Epithelial cell of proximal tubule (primary cell): ENCODE measurements around the gene IBTK. TPM values are rescaled to one million over a fixed set of nuclear protein-coding genes. Genes with fewer than 3 reads are reported as not detected.
"Not testable (repeated sequence)": the region's sequence is repeated elsewhere in the genome, so short reads cannot be mapped to it uniquely, and the experiment has no call there.

ENCODE experiments used
- DNase-seq: peaks from one replicate; pipeline ENCODE4 v3.0.0-alpha.2; 2011; ENCODE audit warnings: low read depth
- H3K4me3 ChIP-seq: 2 replicates; pipeline ENCODE4 v1.5.1; 2011; ENCODE audit warnings: low read depth, mild to moderate bottlenecking, low read length
- total RNA-seq: library from RNA; depleted of rRNA; stranded (reverse); fragments of >200 nt; gene quantifications from 2 replicates; pipeline ENCODE4 v1.2.3, GENCODE V29; 2015
- TF ChIP-seq, protein P1 (sequence below): conservative IDR thresholded peaks from 2 replicates; pipeline ENCODE4 v1.5.1; 2012; ENCODE audit warnings: low read depth, mild to moderate bottlenecking, low read length

IBTK gene
- total RNA-seq, 1 donor from 2014 or later, result 28.4 TPM

DNA sequence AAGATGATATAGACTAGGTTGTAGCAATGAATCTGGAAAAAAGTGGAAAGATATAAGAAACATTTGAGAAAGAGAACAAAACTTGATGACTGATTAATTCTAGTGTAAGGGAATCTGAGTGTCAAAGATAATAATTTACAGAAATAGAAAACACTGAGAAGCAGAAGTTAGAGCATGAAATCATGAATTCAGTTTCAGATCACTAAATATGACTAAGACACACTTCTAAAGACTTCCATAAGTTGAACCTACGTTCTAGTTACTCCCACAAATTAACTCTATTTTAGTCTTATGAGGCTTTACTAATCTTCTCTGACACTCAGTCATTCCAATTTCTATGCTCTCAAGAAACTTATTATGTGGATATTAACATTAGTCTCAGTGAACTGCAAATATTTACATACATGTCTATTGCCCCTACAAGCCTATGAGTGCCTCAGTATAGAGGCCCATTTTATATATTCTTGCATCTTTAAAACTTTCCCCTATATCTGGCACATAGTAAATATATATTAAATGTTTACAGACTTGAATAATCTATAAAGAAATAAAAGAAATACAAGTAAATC, 30.4 kb downstream of the IBTK start:
- TF ChIP-seq, protein P1, sequence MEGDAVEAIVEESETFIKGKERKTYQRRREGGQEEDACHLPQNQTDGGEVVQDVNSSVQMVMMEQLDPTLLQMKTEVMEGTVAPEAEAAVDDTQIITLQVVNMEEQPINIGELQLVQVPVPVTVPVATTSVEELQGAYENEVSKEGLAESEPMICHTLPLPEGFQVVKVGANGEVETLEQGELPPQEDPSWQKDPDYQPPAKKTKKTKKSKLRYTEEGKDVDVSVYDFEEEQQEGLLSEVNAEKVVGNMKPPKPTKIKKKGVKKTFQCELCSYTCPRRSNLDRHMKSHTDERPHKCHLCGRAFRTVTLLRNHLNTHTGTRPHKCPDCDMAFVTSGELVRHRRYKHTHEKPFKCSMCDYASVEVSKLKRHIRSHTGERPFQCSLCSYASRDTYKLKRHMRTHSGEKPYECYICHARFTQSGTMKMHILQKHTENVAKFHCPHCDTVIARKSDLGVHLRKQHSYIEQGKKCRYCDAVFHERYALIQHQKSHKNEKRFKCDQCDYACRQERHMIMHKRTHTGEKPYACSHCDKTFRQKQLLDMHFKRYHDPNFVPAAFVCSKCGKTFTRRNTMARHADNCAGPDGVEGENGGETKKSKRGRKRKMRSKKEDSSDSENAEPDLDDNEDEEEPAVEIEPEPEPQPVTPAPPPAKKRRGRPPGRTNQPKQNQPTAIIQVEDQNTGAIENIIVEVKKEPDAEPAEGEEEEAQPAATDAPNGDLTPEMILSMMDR, result no peak
- DNase-seq, result peak; percentile 16
- no peak overlapping the region for H3K4me3 ChIP-seq

DNA sequence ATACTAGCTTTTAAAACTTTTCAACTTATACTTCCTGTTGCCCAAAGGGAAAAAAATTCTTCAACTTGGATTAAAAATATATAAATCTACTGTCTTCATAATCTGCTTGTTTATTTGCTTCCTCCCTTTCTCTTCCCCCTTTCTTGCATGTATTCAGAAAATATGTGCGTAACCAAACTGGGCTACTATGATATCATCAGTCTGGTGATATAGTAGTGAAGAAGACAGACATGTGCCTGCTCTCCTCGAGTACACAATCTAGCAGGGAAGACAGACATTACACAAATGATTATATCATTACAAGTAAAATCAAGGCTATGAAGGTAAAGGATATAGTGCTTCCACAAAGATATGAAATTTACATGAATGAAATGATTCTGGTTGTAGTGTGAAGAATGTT, 31.0 kb downstream of the IBTK start:
- TF ChIP-seq, protein P1, result no peak
- no peak for DNase-seq
- no peak overlapping the region for H3K4me3 ChIP-seq

DNA sequence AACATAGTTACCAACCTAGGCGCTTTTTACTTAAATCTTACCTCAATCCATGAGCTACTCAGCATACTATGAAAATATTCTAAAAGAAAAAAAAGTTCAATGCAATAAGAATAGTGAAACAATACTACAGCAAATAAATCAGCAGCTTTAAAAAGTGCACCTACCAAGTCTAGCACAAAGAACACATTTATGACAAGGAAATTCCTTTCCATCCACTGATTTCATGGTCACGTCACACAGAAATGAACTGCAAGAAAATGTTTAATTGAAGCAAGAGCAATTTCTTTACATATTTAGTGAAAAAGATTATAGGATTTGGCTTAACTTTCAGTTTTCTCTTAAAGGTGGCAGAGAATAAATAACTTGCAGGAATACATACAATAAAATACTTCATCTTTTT, 36.2 kb downstream of the IBTK start:
- H3K4me3 ChIP-seq, result no peak overlapping the region
- no peak for DNase-seq
- TF ChIP-seq, protein P1, result no peak

DNA sequence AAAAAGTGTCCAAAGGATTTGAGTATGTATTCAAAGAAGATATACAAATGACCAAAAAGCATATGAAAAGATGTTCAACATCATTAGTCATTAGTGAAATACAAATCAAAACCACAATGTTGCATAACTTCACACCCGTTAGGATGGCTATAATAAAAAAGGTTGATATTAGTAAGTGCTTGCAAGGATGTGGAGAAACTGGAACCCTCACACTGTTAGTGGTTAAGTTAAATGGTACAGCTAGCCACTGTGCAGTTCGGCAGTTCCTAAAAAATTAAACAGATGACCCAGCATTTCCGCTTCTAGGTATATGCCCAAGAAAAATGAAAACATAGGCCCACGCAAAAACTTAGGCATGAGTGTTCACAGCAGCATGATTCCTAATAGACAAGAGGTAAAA, 38.6 kb downstream of the IBTK start:
- no peak for DNase-seq
- no peak overlapping the region for H3K4me3 ChIP-seq
- TF ChIP-seq, protein P1, result no peak

DNA sequence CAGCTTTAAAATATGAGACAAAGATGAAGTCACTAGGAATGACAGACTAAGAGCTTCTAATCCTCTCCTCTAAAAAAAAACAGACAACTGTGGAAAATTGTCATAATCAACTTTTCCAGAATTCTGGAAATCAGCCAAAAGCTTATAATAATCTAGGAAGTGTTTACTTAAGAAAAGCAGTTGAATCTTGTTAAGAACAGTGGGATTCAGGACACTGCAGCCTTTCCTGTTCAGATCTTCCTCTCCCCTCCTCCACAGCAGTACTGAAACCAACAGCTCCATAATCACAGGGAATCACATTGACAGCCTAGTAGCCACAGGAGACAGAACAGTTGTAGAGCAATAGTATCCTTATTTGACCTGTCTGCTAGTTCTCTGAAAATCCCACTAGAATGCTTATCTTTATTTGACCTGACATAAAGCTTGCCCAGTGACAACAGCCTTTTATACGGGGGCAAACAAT, 41.6 kb downstream of the IBTK start:
- DNase-seq, result no peak
- H3K4me3 ChIP-seq, result no peak overlapping the region
- TF ChIP-seq, protein P1, result no peak

DNA sequence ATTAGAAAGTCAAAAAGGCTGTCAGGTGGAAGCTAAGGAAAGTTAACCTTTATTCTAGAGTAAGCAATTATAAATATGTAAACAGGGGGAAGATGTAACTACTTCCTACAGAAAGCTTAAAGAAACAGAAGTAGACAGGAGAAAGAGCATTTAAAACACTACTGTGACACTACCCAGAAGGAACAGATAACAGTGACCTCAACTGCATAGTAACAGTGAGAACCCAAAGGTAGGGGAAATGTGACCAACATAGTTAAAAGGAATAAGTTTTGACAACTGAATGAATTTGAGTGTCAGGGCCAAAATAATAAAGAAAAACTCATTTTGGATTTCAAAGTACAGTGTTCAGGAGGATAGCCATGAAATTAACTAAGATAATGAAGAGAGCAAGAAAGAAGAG, 43.5 kb downstream of the IBTK start:
- no peak overlapping the region for H3K4me3 ChIP-seq
- TF ChIP-seq, protein P1, result no peak
- DNase-seq, result no peak

DNA sequence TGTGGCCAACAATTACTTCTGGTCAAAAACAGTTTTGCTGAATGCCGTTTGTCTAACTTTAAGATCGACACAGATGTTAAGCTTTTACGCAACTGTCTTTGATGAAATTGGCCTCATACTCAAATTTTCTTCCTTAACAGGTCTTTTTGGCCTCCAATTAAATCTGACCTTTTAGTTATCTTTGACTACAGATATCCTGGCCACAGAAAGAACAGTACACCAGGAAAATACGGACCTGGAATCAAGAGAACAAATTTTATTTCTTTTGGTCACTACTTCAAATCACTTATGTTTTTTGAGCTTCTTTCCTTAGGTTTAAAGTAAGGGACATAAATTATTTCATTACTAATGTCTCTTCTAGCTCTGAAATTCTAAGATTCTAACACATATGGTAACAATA, 49.8 kb downstream of the IBTK start:
- TF ChIP-seq, protein P1, result no peak
- no peak for DNase-seq
- H3K4me3 ChIP-seq, result no peak overlapping the region

DNA sequence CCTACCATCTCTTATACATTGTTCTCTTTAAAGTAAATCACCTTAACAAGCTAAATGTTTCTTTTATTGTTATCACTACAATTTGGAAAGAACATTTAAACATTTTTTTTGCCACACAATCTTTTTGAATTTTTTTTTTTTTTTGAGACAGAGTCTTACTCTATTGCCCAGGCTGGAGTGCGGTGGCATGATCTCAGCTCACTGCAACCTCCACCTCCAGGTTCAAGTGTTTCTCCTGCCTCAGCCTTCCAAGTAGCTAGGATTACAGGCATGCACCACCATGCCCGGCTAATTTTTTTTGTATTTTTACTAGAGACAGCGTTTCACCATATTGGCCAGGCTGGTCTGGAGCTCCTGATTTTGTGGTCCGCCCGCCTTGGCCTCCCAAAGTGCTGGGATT, 50.3 kb downstream of the IBTK start:
- not testable (repeated sequence) for DNase-seq, H3K4me3 ChIP-seq
